Testis (tissue), 3 donors: ENCODE data around the gene DHX16. TPM values are rescaled to one million over a fixed set of nuclear protein-coding genes. Genes with fewer than 3 reads are reported as not detected.
"Not testable (repeated sequence)": the region's sequence is repeated elsewhere in the genome, so short reads cannot be mapped to it uniquely, and the experiment has no call there.

Experiments
- DNase-seq: peaks from one replicate; pipeline ENCODE4 v3.0.0-alpha.2; 2019
- H3K27ac ChIP-seq, 2 donors: fragments of 200-600 bp; sonication (generic); one replicate each; pipeline ENCODE4 v1.5.1; 2019
- H3K27me3 ChIP-seq: fragments of 200-600 bp; sonication (generic); one replicate; pipeline ENCODE4 v1.5.1; 2019
- H3K36me3 ChIP-seq: fragments of 200-600 bp; sonication (generic); one replicate; pipeline ENCODE4 v1.5.1; 2017; ENCODE audit warnings: low read depth; ENCODE audit errors: missing control alignments
- H3K4me1 ChIP-seq: fragments of 200-600 bp; sonication (generic); one replicate; pipeline ENCODE4 v1.5.1; 2019
- H3K4me3 ChIP-seq, 2 donors: fragments of 200-600 bp; sonication (generic); one replicate each; pipeline ENCODE4 v1.5.1; 2017 to 2019
- H3K9me3 ChIP-seq: fragments of 200-600 bp; sonication (generic); one replicate; pipeline ENCODE4 v1.5.1; 2017
- CTCF ChIP-seq, 3 experiments: fragments of 450-650 bp in 2 of 3; fragments of 200-600 bp in 1 of 3; sonication (generic) in 1 of 3; IDR thresholded peaks; one replicate each; pipeline ENCODE4 v1.5.1; 2016 to 2019; ENCODE audit warnings: antibody characterized with exemption in 3 of 3, mild to moderate bottlenecking in 2 of 3, moderate library complexity in 1 of 3
- POLR2A ChIP-seq: fragments of 450-650 bp; IDR thresholded peaks from one replicate; pipeline ENCODE4 v1.6.1; 2017; ENCODE audit warnings: antibody characterized with exemption, mild to moderate bottlenecking, moderate library complexity
- WGBS, 2 donors: methylation state at CpG; one replicate each; pipeline ENCODE4 v1.1.5; 2018; 5-methylcytosine and 5-hydroxymethylcytosine counted together
- intact Hi-C: fragments of 100-400 bp; cut with DNase I; formaldehyde crosslinking; loops from one replicate; pipeline ENCODE4 v1.15.1; 2023; ENCODE audit warnings: low total_unique reads
- polyA plus RNA-seq: library from polyadenylated mRNA; stranded (reverse); fragments of 350-450 nt; fragmentation: Illumina TruSeq; extraction: RNeasy Lipid Tissue Mini Kit (QIAGEN cat#74804); gene quantifications from one replicate; pipeline ENCODE4 v1.2.3, GENCODE V29; 2014; ENCODE audit warnings: low read depth, low replicate concordance; ENCODE audit not compliant: insufficient read depth
- total RNA-seq, 2 donors: library from RNA; depleted of rRNA; stranded (reverse); fragments of >200 nt; gene quantifications; one replicate each; pipeline ENCODE4 v1.2.3, GENCODE V29; 2016

DHX16 gene
- total and polyA plus RNA-seq, 3 donors from 2014 or later, result 68.0 to 109 (median 68.0) TPM

GRCh38 chr6:30664994-30665767 lies 7.6 kb downstream of the DHX16 start:
- intact Hi-C loops, result no loop called here
- Histone ChIP-seq H3K36me3 (no peaks in the 10 kb centered on the region), H3K27ac (no peak overlapping the region), H3K27me3 (no peaks in the 10 kb centered on the region), H3K9me3 (no peaks in the 10 kb centered on the region), H3K4me1 (no peaks in the 10 kb centered on the region), H3K4me3 (no peak overlapping the region)
- TF ChIP-seq CTCF (IDR thresholded peaks at IDR 0.05), result no peak
- 83 to 85% methylated on average over 29 to 34 of the region's 34 CpGs for WGBS, 2 donors
- no peak for DNase-seq

GRCh38 chr6:30657922-30658321 lies 14.9 kb downstream of the DHX16 start:
- intact Hi-C loops, H3K4me3 ChIP-seq, H3K9me3 ChIP-seq, H3K36me3 ChIP-seq, DNase-seq, H3K27me3 ChIP-seq, H3K27ac ChIP-seq, H3K4me1 ChIP-seq: not testable (repeated sequence)
- 82 to 87% methylated on average over 5 of the region's 5 CpGs for WGBS, 2 donors

GRCh38 chr6:30657454-30657853 lies 15.4 kb downstream of the DHX16 start:
- Histone ChIP-seq H3K4me3 (no peak overlapping the region), H3K4me1 (no peaks in the 10 kb centered on the region), H3K27me3 (no peaks in the 10 kb centered on the region), H3K36me3 (no peaks in the 10 kb centered on the region), H3K27ac (no peak overlapping the region), H3K9me3 (no peaks in the 10 kb centered on the region)
- intact Hi-C loops, result no loop called here
- DNase-seq, result peak; percentile 46
- TF ChIP-seq POLR2A (no peak), CTCF (IDR thresholded peaks at IDR 0.05) (no peak)

GRCh38 chr6:30656513-30656912 lies 16.3 kb downstream of the DHX16 start:
- Histone ChIP-seq H3K9me3 (no peaks in the 10 kb centered on the region), H3K27me3 (no peaks in the 10 kb centered on the region), H3K36me3 (no peaks in the 10 kb centered on the region), H3K27ac (no peak overlapping the region), H3K4me3 (no peak overlapping the region), H3K4me1 (no peaks in the 10 kb centered on the region)
- TF ChIP-seq POLR2A (no peak), CTCF (IDR thresholded peaks at IDR 0.05) (no peak)
- DNase-seq, result no peak
- 67 to 73% methylated on average over 7 of the region's 7 CpGs for WGBS, 2 donors
- intact Hi-C loops, result no loop called here

- H3K27ac ChIP-seq, result no peak overlapping the region
- no peaks in the 10 kb centered on the region for H3K27me3 ChIP-seq
- no peak for TF ChIP-seq POLR2A
- no peak for TF ChIP-seq CTCF (IDR thresholded peaks at IDR 0.05)
- H3K36me3 ChIP-seq, result no peaks in the 10 kb centered on the region
- WGBS, 2 donors, result 90 to 92% methylated on average over 3 of the region's 3 CpGs
- H3K4me3 ChIP-seq, result no peak overlapping the region
- H3K4me1 ChIP-seq, result no peaks in the 10 kb centered on the region
- H3K9me3 ChIP-seq, result no peaks in the 10 kb centered on the region
- intact Hi-C loops, result no loop called here
- DNase-seq, result no peak
Observed at GRCh38 chr6:30655743-30656094, 17.1 kb downstream of the DHX16 start.
